Measurements from ENCODE around the gene IFT25.
A peak's percentile ranks its signal among the peaks of the same experiment; 100 is the strongest.

Gene IFT25

DNA sequence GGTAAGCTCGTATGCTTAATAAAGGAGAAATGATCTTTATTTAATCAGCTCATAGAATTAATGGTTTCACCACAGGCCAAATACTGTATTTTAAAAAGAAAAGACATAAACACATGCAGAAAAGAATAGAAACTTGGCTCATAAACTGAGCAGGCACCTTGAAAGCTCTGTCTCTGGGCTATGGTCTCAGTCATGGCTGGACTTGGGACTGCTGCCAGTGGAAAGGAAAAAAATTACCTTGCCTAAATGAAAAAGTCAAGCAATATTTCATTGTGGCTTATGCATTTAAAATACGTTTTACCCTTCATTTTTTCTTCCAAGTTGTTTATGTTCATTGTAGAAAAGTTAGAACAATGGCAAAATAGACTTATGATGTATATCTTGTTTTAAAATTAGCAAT, 8.6 kb upstream of the IFT25 start:
- Histone ChIP-seq H3K9me3 (ENCODE audit: control insufficient read depth, insufficient read depth, low read length) (no peaks in the 10 kb centered on the region), H3K9ac (ENCODE audit: low read depth, low read length) (no peak overlapping the region), H3K27me3 (ENCODE audit: control insufficient read depth, insufficient read depth, low read length) (no peaks in the 10 kb centered on the region), H3K36me3 (ENCODE audit: control insufficient read depth, insufficient read depth, low read length) (no peaks in the 10 kb centered on the region), H3K4me1 (ENCODE audit: control insufficient read depth, insufficient read depth, low read length) (peaks cover 13% of the 10 kb centered on the region), H3K4me3 (ENCODE audit: low read depth, low read length) (no peak overlapping the region)

DNA sequence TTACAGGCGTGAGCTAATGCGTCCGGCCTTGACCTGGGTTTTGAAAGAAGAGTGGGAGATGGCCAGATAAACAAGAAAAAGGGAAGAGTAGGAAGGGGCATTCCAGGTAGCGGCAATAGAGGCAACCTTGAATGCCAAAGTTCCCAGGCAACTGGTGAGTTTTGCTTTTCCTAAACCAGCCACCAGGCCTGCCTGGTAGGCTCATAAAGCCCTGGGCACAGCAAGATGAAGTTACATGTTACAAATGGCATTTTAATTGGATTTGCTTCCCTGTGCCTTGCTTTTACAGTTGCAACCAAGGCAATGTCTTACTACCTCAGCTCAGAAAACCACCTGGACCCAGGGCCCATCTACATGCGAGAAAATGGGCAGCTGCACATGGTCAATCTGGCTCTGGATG, 6.2 kb upstream of the IFT25 start:
- Histone ChIP-seq H3K9ac (ENCODE audit: low read depth, low read length) (no peak overlapping the region), H3K4me1 (ENCODE audit: control insufficient read depth, insufficient read depth, low read length) (peaks cover 8% of the 10 kb centered on the region), H3K4me3 (ENCODE audit: low read depth, low read length) (no peak overlapping the region), H3K36me3 (ENCODE audit: control insufficient read depth, insufficient read depth, low read length) (no peaks in the 10 kb centered on the region), H3K27me3 (ENCODE audit: control insufficient read depth, insufficient read depth, low read length) (no peaks in the 10 kb centered on the region), H3K9me3 (ENCODE audit: control insufficient read depth, insufficient read depth, low read length) (no peaks in the 10 kb centered on the region)

DNA sequence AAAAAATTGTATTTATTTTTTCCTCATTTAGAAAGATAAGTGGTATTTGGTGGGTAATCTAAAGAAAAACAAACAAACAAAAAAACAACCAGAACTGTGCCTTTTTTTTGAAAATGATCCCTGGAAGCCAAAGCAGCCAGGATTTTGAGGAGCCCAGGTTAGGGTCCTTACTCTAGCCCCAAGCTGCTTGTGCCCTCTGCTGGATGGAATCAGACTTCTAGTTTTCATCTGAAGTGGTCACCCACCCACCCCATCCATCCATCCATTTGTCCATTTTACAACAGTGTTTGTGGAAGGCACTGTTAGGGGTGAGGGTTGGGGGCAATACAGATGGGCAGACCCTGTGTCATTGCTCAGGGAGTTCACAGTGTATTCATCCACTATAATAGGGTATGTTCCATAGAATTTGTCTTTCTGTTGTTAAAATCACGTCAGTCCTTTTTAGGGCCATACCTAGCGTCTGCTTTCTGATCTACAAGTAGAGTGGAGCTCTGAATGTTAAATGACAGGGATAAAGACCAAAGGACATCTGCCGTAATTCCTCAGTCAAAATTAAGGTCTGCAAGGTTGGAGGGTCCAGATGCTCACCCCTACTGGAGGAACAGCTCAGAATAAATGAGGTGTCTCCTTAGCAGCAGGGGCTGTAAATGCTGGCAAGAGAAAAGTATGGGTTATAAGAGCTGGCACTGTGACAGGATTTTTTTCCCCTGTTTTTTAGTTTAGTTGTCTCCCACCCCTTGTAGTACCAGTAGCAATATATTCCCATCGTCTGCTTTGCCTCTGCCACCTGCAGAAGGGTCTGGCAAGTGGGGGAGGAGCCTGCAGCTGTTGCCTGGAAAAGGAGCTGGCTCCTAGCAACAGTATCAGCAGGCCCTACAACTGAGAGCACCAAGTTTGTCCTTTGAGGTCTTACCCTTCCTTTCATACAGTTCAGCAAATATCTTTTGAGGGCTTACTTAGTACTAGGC, 3.8 kb upstream of the IFT25 start:
- peaks cover 7% of the 10 kb centered on the region for H3K4me1 ChIP-seq (ENCODE audit: control insufficient read depth, insufficient read depth, low read length)
- H3K27me3 ChIP-seq (ENCODE audit: control insufficient read depth, insufficient read depth, low read length) = no peaks in the 10 kb centered on the region
- H3K9me3 ChIP-seq (ENCODE audit: control insufficient read depth, insufficient read depth, low read length) = no peaks in the 10 kb centered on the region
- H3K9ac ChIP-seq (ENCODE audit: low read depth, low read length) = no peak overlapping the region
- H3K36me3 ChIP-seq (ENCODE audit: control insufficient read depth, insufficient read depth, low read length) = no peaks in the 10 kb centered on the region
- H3K4me3 ChIP-seq (ENCODE audit: low read depth, low read length) = no peak overlapping the region

DNA sequence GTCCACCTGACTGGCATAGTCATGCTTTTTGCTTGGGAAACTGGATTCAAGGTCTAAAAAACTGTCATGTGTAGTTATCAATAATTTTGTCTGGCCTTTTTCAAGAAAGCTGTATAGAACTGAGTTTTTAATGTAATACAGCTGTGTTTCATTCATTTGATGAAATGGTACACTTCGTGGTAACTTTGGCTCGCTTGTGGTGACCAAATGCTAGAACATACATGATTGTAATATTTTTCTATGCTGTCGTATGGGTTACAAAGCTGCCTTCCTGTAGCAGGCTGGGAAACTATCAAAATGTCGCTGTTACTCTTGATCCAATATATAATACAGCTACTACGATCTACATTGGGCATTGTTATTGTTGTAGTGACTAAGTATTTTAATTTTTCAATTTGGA, 2.8 kb upstream of the IFT25 start:
- Histone ChIP-seq H3K4me1 (ENCODE audit: control insufficient read depth, insufficient read depth, low read length) (peaks cover 7% of the 10 kb centered on the region), H3K36me3 (ENCODE audit: control insufficient read depth, insufficient read depth, low read length) (no peaks in the 10 kb centered on the region), H3K9ac (ENCODE audit: low read depth, low read length) (no peak overlapping the region), H3K27me3 (ENCODE audit: control insufficient read depth, insufficient read depth, low read length) (no peaks in the 10 kb centered on the region), H3K4me3 (ENCODE audit: low read depth, low read length) (no peak overlapping the region), H3K9me3 (ENCODE audit: control insufficient read depth, insufficient read depth, low read length) (no peaks in the 10 kb centered on the region)

DNA sequence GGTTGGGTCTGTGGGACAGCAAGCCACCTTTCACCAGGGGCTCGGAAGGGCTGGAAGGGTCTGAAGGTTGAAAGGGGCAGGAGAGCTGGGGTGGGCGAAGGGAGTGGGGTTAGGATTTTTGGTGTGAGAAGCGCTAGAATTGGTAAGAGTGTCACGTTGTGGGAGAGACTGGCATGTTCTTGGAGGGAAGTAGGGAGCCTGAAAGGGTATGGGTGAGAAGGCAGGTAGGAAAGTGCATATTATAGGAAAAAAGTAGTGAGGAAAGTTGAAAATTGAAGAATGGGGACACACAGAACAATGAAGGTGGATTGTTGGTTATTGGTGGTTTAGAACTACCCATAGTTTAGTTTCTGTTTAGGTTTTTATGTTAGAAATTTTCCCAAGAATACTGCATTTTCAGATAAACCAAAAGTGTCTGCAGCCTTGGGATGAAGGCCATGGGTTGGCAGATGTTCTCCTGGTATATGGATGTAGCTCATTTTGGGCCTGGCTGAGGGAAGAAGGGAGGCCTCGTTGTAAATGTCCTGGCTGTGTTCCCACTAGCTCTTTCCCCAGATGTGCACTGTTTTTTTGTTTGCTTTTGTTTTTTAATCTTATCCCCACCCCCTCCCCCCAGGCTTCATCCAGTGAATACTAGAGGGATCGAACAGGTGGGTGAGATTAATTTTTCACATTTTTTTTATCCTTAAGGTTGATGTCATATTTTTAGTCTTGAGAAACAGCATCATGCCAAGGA, 1.8 kb upstream of the IFT25 start:
- Histone ChIP-seq H3K4me3 (ENCODE audit: low read depth, low read length) (peak overlapping the region; percentile 57), H3K36me3 (ENCODE audit: control insufficient read depth, insufficient read depth, low read length) (no peaks in the 10 kb centered on the region), H3K9ac (ENCODE audit: low read depth, low read length) (no peak overlapping the region), H3K4me1 (ENCODE audit: control insufficient read depth, insufficient read depth, low read length) (peaks cover 7% of the 10 kb centered on the region), H3K9me3 (ENCODE audit: control insufficient read depth, insufficient read depth, low read length) (no peaks in the 10 kb centered on the region), H3K27me3 (ENCODE audit: control insufficient read depth, insufficient read depth, low read length) (no peaks in the 10 kb centered on the region)

DNA sequence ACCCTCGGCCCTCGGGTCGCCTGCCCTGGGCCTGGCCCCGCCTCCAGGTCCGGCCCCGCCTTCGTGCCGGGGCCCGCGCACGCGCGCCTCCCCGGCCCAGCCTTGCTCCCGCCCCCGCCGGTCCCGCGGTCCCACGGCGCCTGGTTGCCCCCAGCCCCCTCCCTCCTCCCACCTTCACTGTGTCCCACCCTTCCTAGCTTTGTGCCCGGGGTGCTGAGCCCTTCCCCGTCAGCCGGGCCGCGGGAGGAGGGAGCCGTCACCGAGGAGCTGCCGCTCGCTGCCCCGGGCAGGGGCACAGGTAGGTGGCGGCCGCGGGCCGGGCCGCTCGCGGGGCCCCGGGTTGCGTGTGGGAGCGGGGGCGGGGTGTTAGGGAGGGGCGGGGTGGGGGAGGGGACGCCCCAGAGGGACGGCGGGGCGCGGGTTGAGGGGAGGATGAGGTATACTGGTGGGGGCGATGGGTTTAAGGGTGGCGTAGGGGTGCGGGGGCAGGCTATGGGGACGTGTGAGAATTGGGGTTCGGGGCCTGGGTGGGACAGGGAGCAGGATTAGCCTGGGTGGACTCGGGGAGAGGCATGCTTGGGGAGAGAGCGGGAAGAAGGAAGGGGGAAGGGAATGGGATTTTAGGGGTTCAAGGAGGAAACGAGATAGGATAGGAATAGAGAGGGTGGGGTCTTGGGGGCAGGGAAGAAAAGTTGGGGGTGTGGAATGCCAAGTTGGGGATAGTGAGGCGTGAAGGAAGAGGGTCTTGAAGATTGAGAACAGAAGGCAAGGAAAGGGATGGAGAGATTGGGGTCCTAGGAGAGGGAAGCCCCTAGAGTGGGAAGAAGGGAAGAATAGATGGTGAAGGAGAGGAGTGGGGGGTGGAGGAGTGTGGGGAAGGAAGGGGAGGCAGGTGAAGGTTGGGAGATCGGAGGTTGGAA, 1.0 kb upstream of the IFT25 start, which contains the start of gene LRRC42:
LRRC42 (plus strand) TSS at position 99 of the 920 bp plus-strand sequence. CDS start 5,650 bp downstream, outside the sequence.
- H3K9me3 ChIP-seq (ENCODE audit: control insufficient read depth, insufficient read depth, low read length) = no peaks in the 10 kb centered on the region
- no peak within 1 kb of the TSS for H3K9ac ChIP-seq (ENCODE audit: low read depth, low read length)
- no peaks in the 10 kb centered on the region for H3K36me3 ChIP-seq (ENCODE audit: control insufficient read depth, insufficient read depth, low read length)
- peaks cover 7% of the 10 kb centered on the region for H3K4me1 ChIP-seq (ENCODE audit: control insufficient read depth, insufficient read depth, low read length)
- H3K4me3 ChIP-seq (ENCODE audit: low read depth, low read length) = peak within 1 kb of the TSS; percentile 77
- no peaks in the 10 kb centered on the region for H3K27me3 ChIP-seq (ENCODE audit: control insufficient read depth, insufficient read depth, low read length)

DNA sequence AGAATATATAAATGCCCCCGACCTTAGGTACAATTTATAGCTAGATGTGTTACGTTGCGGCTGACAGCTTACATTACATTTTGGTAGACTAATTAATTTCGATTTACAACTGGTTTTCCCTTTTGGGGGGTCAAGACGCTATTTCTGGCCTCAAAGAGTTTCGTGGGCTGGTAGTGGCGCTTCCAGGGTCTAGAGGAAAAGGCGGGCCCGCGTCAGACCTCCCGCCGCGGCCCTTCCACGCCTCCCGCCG, 391 bp downstream of the IFT25 start:
- H3K36me3 ChIP-seq (ENCODE audit: control insufficient read depth, insufficient read depth, low read length) = no peaks in the 10 kb centered on the region
- no peak overlapping the region for H3K9ac ChIP-seq (ENCODE audit: low read depth, low read length)
- peak overlapping the region; percentile 77 for H3K4me3 ChIP-seq (ENCODE audit: low read depth, low read length)
- no peaks in the 10 kb centered on the region for H3K9me3 ChIP-seq (ENCODE audit: control insufficient read depth, insufficient read depth, low read length)
- no peaks in the 10 kb centered on the region for H3K4me1 ChIP-seq (ENCODE audit: control insufficient read depth, insufficient read depth, low read length)
- no peaks in the 10 kb centered on the region for H3K27me3 ChIP-seq (ENCODE audit: control insufficient read depth, insufficient read depth, low read length)

DNA sequence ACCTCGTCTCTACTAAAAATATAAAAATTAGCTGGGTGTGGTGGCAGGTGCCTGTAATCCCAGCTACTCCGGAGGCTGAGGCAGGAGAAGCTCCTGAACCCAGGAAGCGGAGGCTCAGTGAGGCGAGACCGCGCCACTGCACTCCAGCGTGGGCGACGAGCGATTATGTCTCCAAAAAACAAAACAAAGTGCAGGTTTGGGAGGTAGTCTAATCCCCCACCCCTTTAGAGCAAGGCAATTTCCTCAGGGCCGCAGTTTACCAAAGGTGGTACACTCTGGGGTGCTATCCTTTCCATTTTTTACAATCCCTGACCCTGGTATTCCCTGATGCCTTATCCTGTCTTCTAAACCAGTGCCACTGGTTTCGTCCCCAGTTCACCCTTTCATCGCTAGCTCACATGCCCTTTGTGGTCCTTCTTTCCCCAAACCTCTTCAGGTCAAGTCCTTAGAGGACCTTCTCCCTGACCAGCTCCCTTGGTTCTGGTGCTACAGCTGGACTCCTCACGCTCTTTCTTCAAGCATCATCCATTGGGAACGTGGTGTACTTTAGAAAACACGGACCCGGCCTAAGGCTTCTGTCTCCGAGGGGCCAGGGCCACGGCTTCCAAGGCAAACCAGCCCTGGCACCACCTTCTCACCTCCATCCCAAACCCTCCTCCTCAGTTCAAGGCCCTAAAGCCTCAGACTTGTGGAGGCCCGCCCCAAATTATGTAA, 873 bp downstream of the IFT25 start:
- H3K4me1 ChIP-seq (ENCODE audit: control insufficient read depth, insufficient read depth, low read length) = no peaks in the 10 kb centered on the region
- H3K36me3 ChIP-seq (ENCODE audit: control insufficient read depth, insufficient read depth, low read length) = no peaks in the 10 kb centered on the region
- H3K4me3 ChIP-seq (ENCODE audit: low read depth, low read length) = peak overlapping the region; percentile 77
- no peak overlapping the region for H3K9ac ChIP-seq (ENCODE audit: low read depth, low read length)
- no peaks in the 10 kb centered on the region for H3K27me3 ChIP-seq (ENCODE audit: control insufficient read depth, insufficient read depth, low read length)
- H3K9me3 ChIP-seq (ENCODE audit: control insufficient read depth, insufficient read depth, low read length) = no peaks in the 10 kb centered on the region

DNA sequence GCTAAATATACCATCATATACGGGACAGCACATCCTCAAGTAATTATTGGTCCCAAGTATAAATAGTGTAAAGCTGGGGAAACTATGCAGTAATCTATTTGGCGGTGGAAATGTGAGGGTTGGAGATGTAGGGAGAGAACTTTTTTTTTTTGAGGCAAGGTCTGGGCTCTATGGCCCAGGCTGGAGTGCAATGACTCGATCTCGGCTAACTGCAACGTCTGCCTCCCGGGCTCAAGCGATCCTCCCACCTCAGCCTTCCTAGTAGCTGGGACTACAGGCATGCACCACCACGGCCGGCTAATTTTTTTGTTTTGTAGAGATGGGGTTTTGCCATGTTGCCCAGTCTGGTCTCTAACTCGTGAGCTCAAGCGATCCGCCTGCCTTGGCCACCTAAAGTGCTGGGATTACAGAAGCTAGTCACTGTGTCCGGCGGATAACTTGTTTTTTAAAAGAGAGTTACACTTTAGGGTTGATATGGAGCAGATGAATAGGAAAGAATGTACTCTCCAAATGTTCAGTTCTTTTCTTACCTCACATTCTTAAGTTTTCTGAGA, 1.9 kb downstream of the IFT25 start:
- Histone ChIP-seq H3K27me3 (ENCODE audit: control insufficient read depth, insufficient read depth, low read length) (no peaks in the 10 kb centered on the region), H3K36me3 (ENCODE audit: control insufficient read depth, insufficient read depth, low read length) (no peaks in the 10 kb centered on the region), H3K9ac (ENCODE audit: low read depth, low read length) (no peak overlapping the region), H3K4me3 (ENCODE audit: low read depth, low read length) (no peak overlapping the region), H3K9me3 (ENCODE audit: control insufficient read depth, insufficient read depth, low read length) (no peaks in the 10 kb centered on the region), H3K4me1 (ENCODE audit: control insufficient read depth, insufficient read depth, low read length) (no peaks in the 10 kb centered on the region)

DNA sequence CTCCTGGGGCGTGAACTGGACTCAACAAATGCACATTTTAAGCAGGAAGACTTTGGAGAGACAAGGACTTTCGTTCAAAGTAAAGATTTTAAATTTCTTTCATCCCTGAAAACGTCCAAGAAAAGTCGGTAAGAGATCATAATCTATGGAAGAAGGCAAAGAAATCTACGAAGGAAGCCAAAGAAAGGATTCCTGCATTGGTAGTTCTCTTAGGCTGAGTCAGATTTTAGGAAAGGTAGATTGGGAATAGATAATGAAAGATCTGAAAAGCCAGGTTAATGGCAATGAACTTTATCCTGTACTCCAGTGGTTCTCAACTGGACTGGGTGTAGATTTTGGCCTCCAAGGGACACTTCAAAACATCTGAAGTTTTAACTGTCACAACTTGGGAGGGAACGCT, 2.4 kb downstream of the IFT25 start:
- H3K9ac ChIP-seq (ENCODE audit: low read depth, low read length) = no peak overlapping the region
- H3K4me1 ChIP-seq (ENCODE audit: control insufficient read depth, insufficient read depth, low read length) = no peaks in the 10 kb centered on the region
- H3K4me3 ChIP-seq (ENCODE audit: low read depth, low read length) = no peak overlapping the region

More for the DNA sequence above, 2.4 kb downstream of the IFT25 start:
- Histone ChIP-seq H3K27me3 (ENCODE audit: control insufficient read depth, insufficient read depth, low read length) (no peaks in the 10 kb centered on the region), H3K9me3 (ENCODE audit: control insufficient read depth, insufficient read depth, low read length) (no peaks in the 10 kb centered on the region), H3K36me3 (ENCODE audit: control insufficient read depth, insufficient read depth, low read length) (no peaks in the 10 kb centered on the region)

Data from iPS-15b (cell line).